ENCODE measurements around the gene TMEM165.

The TMEM165 gene

GRCh38 chr4:55416176-55416575, 20.4 kb downstream of the TMEM165 start:
- no peak for TF ChIP-seq CTCF (IDR thresholded peaks at IDR 0.05; ENCODE audit: unreplicated experiment in 3 of 3)
- H3K4me1 Mint-ChIP-seq, result peaks cover 6% of the 10 kb centered on the region
- H3K9me3 Mint-ChIP-seq, result no peaks in the 10 kb centered on the region
- H3K27me3 Mint-ChIP-seq (ENCODE audit: low read depth), result no peaks in the 10 kb centered on the region
- H3K4me3 Mint-ChIP-seq, result no peak overlapping the region
- H3K27ac Mint-ChIP-seq, result no peak overlapping the region
- peaks cover 41% of the 10 kb centered on the region for H3K36me3 Mint-ChIP-seq (ENCODE audit: low read depth)

GRCh38 chr4:55424791-55425190, 29.0 kb downstream of the TMEM165 start:
- H3K36me3 Mint-ChIP-seq (ENCODE audit: low read depth), result peaks cover 62% of the 10 kb centered on the region
- no peak for TF ChIP-seq CTCF (IDR thresholded peaks at IDR 0.05; ENCODE audit: unreplicated experiment in 3 of 3)
- peaks cover 20% of the 10 kb centered on the region for H3K4me1 Mint-ChIP-seq
- H3K9me3 Mint-ChIP-seq, result no peaks in the 10 kb centered on the region
- peak overlapping the region; percentile 18 to 75 (median 53) for H3K27ac Mint-ChIP-seq
- H3K27me3 Mint-ChIP-seq (ENCODE audit: low read depth), result no peaks in the 10 kb centered on the region
- H3K4me3 Mint-ChIP-seq, result no peak overlapping the region

GRCh38 chr4:55431710-55432336, 36.1 kb downstream of the TMEM165 start:
- H3K27ac Mint-ChIP-seq, result no peak overlapping the region
- no peaks in the 10 kb centered on the region for H3K4me1 Mint-ChIP-seq
- H3K36me3 Mint-ChIP-seq (ENCODE audit: low read depth), result peaks cover 54% of the 10 kb centered on the region
- no peaks in the 10 kb centered on the region for H3K27me3 Mint-ChIP-seq (ENCODE audit: low read depth)
- H3K4me3 Mint-ChIP-seq, result no peak overlapping the region
- no peaks in the 10 kb centered on the region for H3K9me3 Mint-ChIP-seq
- TF ChIP-seq CTCF (IDR thresholded peaks at IDR 0.05; ENCODE audit: unreplicated experiment in 3 of 3), result no peak

GRCh38 chr4:55435141-55435841, 39.5 kb downstream of the TMEM165 start:
- Mint-ChIP-seq H3K9me3 (no peaks in the 10 kb centered on the region), H3K27me3 (ENCODE audit: low read depth) (no peaks in the 10 kb centered on the region)
- no peak for TF ChIP-seq CTCF (IDR thresholded peaks at IDR 0.05; ENCODE audit: unreplicated experiment in 3 of 3)

GRCh38 chr4:55437356-55437796, 41.6 kb downstream of the TMEM165 start:
- no peaks in the 10 kb centered on the region for H3K4me1 Mint-ChIP-seq
- no peaks in the 10 kb centered on the region for H3K9me3 Mint-ChIP-seq
- TF ChIP-seq CTCF (IDR thresholded peaks at IDR 0.05; ENCODE audit: unreplicated experiment in 3 of 3), result no peak
- peaks cover 74% of the 10 kb centered on the region for H3K36me3 Mint-ChIP-seq (ENCODE audit: low read depth)
- H3K27me3 Mint-ChIP-seq (ENCODE audit: low read depth), result no peaks in the 10 kb centered on the region
- no peak overlapping the region for H3K4me3 Mint-ChIP-seq
- no peak overlapping the region for H3K27ac Mint-ChIP-seq

More at GRCh38 chr4:55435141-55435841, 39.5 kb downstream of the TMEM165 start:
- H3K4me1 Mint-ChIP-seq, result no peaks in the 10 kb centered on the region
- H3K4me3 Mint-ChIP-seq, result no peak overlapping the region
- H3K27ac Mint-ChIP-seq, result no peak overlapping the region
- peaks cover 71% of the 10 kb centered on the region for H3K36me3 Mint-ChIP-seq (ENCODE audit: low read depth)

GRCh38 chr4:55437823-55438222, 42.1 kb downstream of the TMEM165 start:
- no peaks in the 10 kb centered on the region for H3K4me1 Mint-ChIP-seq
- no peak for TF ChIP-seq CTCF (IDR thresholded peaks at IDR 0.05; ENCODE audit: unreplicated experiment in 3 of 3)

More at GRCh38 chr4:55437823-55438222, 42.1 kb downstream of the TMEM165 start:
- Mint-ChIP-seq H3K27ac (no peak overlapping the region), H3K9me3 (no peaks in the 10 kb centered on the region), H3K4me3 (no peak overlapping the region), H3K36me3 (ENCODE audit: low read depth) (peaks cover 74% of the 10 kb centered on the region), H3K27me3 (ENCODE audit: low read depth) (no peaks in the 10 kb centered on the region)
